ENCODE measurements around the gene NDRG2. TPM values are rescaled to one million over a fixed set of nuclear protein-coding genes. Genes with fewer than 3 reads are reported as not detected.
A peak's percentile ranks its signal among the peaks of the same experiment; 100 is the strongest.

The NDRG2 gene
- total and polyA plus RNA-seq, 10 donors = 72.4 to 335 (median 201) TPM

- H3K9me3 ChIP-seq = no peaks in the 10 kb centered on the region
- TF ChIP-seq, protein P1, sequence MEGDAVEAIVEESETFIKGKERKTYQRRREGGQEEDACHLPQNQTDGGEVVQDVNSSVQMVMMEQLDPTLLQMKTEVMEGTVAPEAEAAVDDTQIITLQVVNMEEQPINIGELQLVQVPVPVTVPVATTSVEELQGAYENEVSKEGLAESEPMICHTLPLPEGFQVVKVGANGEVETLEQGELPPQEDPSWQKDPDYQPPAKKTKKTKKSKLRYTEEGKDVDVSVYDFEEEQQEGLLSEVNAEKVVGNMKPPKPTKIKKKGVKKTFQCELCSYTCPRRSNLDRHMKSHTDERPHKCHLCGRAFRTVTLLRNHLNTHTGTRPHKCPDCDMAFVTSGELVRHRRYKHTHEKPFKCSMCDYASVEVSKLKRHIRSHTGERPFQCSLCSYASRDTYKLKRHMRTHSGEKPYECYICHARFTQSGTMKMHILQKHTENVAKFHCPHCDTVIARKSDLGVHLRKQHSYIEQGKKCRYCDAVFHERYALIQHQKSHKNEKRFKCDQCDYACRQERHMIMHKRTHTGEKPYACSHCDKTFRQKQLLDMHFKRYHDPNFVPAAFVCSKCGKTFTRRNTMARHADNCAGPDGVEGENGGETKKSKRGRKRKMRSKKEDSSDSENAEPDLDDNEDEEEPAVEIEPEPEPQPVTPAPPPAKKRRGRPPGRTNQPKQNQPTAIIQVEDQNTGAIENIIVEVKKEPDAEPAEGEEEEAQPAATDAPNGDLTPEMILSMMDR (IDR thresholded peaks at IDR 0.05 in 8 of 11, conservative IDR thresholded peaks at IDR 0.05 in 3 of 11) = no peak
- TF ChIP-seq POLR2A (IDR thresholded peaks at IDR 0.05) = no peak
- no peak for TF ChIP-seq POLR2AphosphoS5 (IDR thresholded peaks at IDR 0.05)
- no peaks in the 10 kb centered on the region for H3K4me1 ChIP-seq
- DNase-seq = no peak
- no peaks in the 10 kb centered on the region for H3K36me3 ChIP-seq
- no peak overlapping the region for H3K4me3 ChIP-seq
- H3K27ac ChIP-seq = no peak overlapping the region
- intact Hi-C loops (cut with DNase I; ENCODE audit: low total_unique reads) = no loop called here
- no peaks in the 10 kb centered on the region for H3K27me3 ChIP-seq (replicated peaks in 1 of 7)
- WGBS, 5 donors = 91 to 93% (median 93%) methylated on average over 13 to 14 of the region's 14 CpGs
Measured at GRCh38 chr14:21003788-21004346, 21.0 kb downstream of the NDRG2 start.

DNA sequence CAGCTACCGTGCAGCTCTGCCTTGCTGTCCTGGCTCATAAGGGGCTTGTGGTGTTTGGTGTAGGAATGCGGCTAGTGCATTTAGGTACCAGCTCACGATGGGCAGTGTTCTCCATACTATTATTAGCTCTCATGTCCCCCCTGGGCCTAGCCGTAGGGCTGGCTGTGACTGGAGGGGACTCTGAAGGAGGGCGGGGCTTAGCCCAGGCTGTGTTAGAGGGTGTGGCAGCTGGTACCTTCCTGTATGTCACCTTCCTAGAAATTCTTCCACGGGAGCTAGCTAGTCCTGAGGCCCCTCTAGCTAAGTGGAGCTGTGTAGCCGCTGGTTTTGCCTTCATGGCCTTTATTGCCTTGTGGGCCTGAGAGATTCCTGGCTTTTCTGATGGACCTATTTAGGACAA is 23.6 kb downstream of the NDRG2 start:
- no peak for DNase-seq
- Histone ChIP-seq H3K27me3 (replicated peaks in 1 of 7) (no peaks in the 10 kb centered on the region), H3K36me3 (peaks cover 0 to 22% (median 13%) of the 10 kb centered on the region in 6 donors), H3K4me3 (no peak overlapping the region), H3K4me1 (no peaks in the 10 kb centered on the region), H3K27ac (no peak overlapping the region), H3K9me3 (no peaks in the 10 kb centered on the region)
- WGBS, 5 donors = 68 to 86% (median 81%) methylated on average over 6 to 7 of the region's 7 CpGs
- TF ChIP-seq, protein P1 (IDR thresholded peaks at IDR 0.05 in 8 of 11, conservative IDR thresholded peaks at IDR 0.05 in 3 of 11) = no peak
- TF ChIP-seq POLR2A (IDR thresholded peaks at IDR 0.05) = no peak
- no peak for TF ChIP-seq POLR2AphosphoS5 (IDR thresholded peaks at IDR 0.05)
- intact Hi-C loops (cut with DNase I; ENCODE audit: low total_unique reads) = no loop called here

DNA sequence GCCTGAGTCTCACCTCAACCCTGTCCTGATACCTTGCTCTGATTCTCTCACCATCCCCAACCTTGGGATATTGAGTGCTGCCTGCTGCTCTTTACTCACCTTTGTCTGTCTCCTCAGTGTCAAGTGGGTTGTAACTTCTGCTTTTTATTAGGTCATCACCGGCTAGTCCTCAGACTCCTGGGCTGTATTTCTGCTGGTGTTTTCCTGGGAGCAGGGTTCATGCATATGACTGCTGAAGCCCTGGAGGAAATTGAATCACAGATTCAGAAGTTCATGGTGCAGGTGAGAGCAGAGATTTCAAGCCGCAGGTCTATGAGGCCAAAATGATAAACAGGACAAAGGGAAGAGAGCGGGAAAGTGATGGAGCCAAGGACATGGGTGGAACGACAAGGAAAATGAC is 25.3 kb downstream of the NDRG2 start:
- TF ChIP-seq POLR2AphosphoS5 (IDR thresholded peaks at IDR 0.05) (no peak), POLR2A (IDR thresholded peaks at IDR 0.05) (no peak)
- TF ChIP-seq, protein P1 (IDR thresholded peaks at IDR 0.05 in 8 of 11, conservative IDR thresholded peaks at IDR 0.05 in 3 of 11) = no peak
- no peak for DNase-seq
- no peak overlapping the region for H3K4me3 ChIP-seq
- 78 to 86% (median 78%) methylated on average over 4 of the region's 4 CpGs for WGBS, 5 donors
- H3K9me3 ChIP-seq = no peaks in the 10 kb centered on the region
- no peaks in the 10 kb centered on the region for H3K4me1 ChIP-seq
- no peak overlapping the region for H3K27ac ChIP-seq
- H3K27me3 ChIP-seq (replicated peaks in 1 of 7) = no peaks in the 10 kb centered on the region
- intact Hi-C loops (cut with DNase I; ENCODE audit: low total_unique reads) = no loop called here
- peaks cover 2 to 38% (median 29%) of the 10 kb centered on the region in 6 donors for H3K36me3 ChIP-seq

GRCh38 chr14:20998674-20999366 is 26.0 kb downstream of the NDRG2 start, which contains the start of gene SLC39A2:
Gene SLC39A2 (plus strand): TSS chr14:20999293. CDS start chr14:20999447, 154 bp downstream.
- H3K4me3 ChIP-seq = no peak within 1 kb of the TSS
- intact Hi-C loops (cut with DNase I; ENCODE audit: low total_unique reads) = no loop called here
- 68 to 80% (median 76%) methylated on average over 6 of the region's 6 CpGs for WGBS, 5 donors
- TF ChIP-seq POLR2A (IDR thresholded peaks at IDR 0.05) = no peak
- TF ChIP-seq POLR2AphosphoS5 (IDR thresholded peaks at IDR 0.05) = no peak
- TF ChIP-seq, protein P1 (IDR thresholded peaks at IDR 0.05 in 8 of 11, conservative IDR thresholded peaks at IDR 0.05 in 3 of 11) = no peak
- H3K27ac ChIP-seq = peak within 1 kb of the TSS in 1 of 8 donors; percentile 0
- no peaks in the 10 kb centered on the region for H3K9me3 ChIP-seq
- H3K4me1 ChIP-seq = no peaks in the 10 kb centered on the region
- DNase-seq = no peak
- peaks cover 2 to 46% (median 37%) of the 10 kb centered on the region in 6 donors for H3K36me3 ChIP-seq
- no peaks in the 10 kb centered on the region for H3K27me3 ChIP-seq (replicated peaks in 1 of 7)

Data from spleen (tissue), 11 donors.